Omental fat pad (tissue), 4 donors: Measurements from ENCODE around the gene MGMT. TPM values are rescaled to one million over a fixed set of nuclear protein-coding genes. Genes with fewer than 3 reads are reported as not detected.

Source experiments
- ATAC-seq: fragments of 150-250 bp; one replicate; pipeline ENCODE4 v1.9.1; 2016; ENCODE audit warnings: mild to moderate bottlenecking, moderate library complexity; ENCODE audit not compliant: low FRiP score
- DNase-seq: peaks from one replicate; pipeline ENCODE4 v3.0.0-alpha.2; 2019; ENCODE audit warnings: low spot score
- CTCF ChIP-seq, 3 donors: fragments of 450-650 bp; IDR thresholded peaks; one replicate each; pipeline ENCODE4 v1.5.1; 2016 to 2017; ENCODE audit warnings: antibody characterized with exemption in 3 of 3, mild to moderate bottlenecking in 3 of 3, moderate library complexity in 2 of 3
- total RNA-seq, 4 donors: library from RNA; depleted of rRNA; stranded (reverse); fragments of >200 nt; gene quantifications; one replicate each; pipeline ENCODE4 v1.1.0, GENCODE V29; 2016

The MGMT gene
- total RNA-seq, 4 donors from 2014 or later, result 27.3 to 56.6 (median 35.4) TPM

- no peak for TF ChIP-seq CTCF (IDR thresholded peaks at IDR 0.05)
- ATAC-seq (no peak), DNase-seq (no peak)
Observed at GRCh38 chr10:129516846-129517679, 50.0 kb downstream of the MGMT start.

GRCh38 chr10:129517680-129518057 lies 50.6 kb downstream of the MGMT start:
- DNase-seq (no peak), ATAC-seq (no peak)
- no peak for TF ChIP-seq CTCF (IDR thresholded peaks at IDR 0.05)

GRCh38 chr10:129518793-129519192 lies 51.8 kb downstream of the MGMT start:
- ATAC-seq, result no peak
- DNase-seq, result no peak
- no peak for TF ChIP-seq CTCF (IDR thresholded peaks at IDR 0.05)

- TF ChIP-seq CTCF (IDR thresholded peaks at IDR 0.05), result no peak
- DNase-seq, result no peak
- ATAC-seq, result no peak
Observed at GRCh38 chr10:129520440-129521080, 53.5 kb downstream of the MGMT start.

- ATAC-seq, result no peak
- TF ChIP-seq CTCF (IDR thresholded peaks at IDR 0.05), result no peak
- no peak for DNase-seq
Observed at GRCh38 chr10:129521161-129522025, 54.4 kb downstream of the MGMT start.

GRCh38 chr10:129522041-129522585 lies 55.1 kb downstream of the MGMT start:
- ATAC-seq (no peak), DNase-seq (no peak)
- no peak for TF ChIP-seq CTCF (IDR thresholded peaks at IDR 0.05)
